Esophagus squamous epithelium (tissue), 4 donors: ENCODE data around the gene TUSC7.

Experiments used
- POLR2A ChIP-seq, 4 donors: fragments of 450-650 bp; IDR thresholded peaks; one replicate each; pipeline ENCODE4 v1.6.1; 2017; ENCODE audit warnings: antibody characterized with exemption in 4 of 4, mild to moderate bottlenecking in 4 of 4, moderate library complexity in 3 of 4
- TF ChIP-seq, protein P1 (sequence below), 6 experiments: fragments of 450-650 bp in 4 of 6; fragments of 200-600 bp in 2 of 6; sonication (generic) in 2 of 6; IDR thresholded peaks; one replicate each; pipeline ENCODE4 v1.5.1; 2016 to 2019; ENCODE audit warnings: antibody characterized with exemption in 6 of 6, mild to moderate bottlenecking in 4 of 6, moderate library complexity in 4 of 6

DNA sequence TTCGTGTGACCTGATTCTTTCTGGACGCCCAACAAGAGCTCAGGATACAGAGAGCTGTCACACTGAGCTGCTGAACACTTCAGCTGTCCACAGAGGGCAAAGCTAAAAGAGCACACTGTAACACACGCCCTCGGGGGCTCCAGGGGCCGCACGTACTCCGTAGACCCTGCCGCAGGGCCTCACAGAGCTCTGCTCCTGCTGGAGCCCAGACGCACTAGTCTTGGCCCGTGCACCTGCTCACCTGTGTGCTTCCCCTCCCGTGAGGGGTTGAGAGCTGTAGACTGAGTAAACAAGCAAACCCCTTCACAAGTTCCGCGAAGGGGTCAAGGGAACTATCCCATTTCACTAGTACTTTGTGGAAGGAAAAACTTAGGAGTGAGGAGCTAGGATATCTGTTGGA lies 30.7 kb upstream of the TUSC7 start:
- TF ChIP-seq, protein P1, sequence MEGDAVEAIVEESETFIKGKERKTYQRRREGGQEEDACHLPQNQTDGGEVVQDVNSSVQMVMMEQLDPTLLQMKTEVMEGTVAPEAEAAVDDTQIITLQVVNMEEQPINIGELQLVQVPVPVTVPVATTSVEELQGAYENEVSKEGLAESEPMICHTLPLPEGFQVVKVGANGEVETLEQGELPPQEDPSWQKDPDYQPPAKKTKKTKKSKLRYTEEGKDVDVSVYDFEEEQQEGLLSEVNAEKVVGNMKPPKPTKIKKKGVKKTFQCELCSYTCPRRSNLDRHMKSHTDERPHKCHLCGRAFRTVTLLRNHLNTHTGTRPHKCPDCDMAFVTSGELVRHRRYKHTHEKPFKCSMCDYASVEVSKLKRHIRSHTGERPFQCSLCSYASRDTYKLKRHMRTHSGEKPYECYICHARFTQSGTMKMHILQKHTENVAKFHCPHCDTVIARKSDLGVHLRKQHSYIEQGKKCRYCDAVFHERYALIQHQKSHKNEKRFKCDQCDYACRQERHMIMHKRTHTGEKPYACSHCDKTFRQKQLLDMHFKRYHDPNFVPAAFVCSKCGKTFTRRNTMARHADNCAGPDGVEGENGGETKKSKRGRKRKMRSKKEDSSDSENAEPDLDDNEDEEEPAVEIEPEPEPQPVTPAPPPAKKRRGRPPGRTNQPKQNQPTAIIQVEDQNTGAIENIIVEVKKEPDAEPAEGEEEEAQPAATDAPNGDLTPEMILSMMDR (IDR thresholded peaks at IDR 0.05), result no peak
- no peak for TF ChIP-seq POLR2A (IDR thresholded peaks at IDR 0.05)
